Fibroblast of the conjunctiva (primary cell): ENCODE measurements around the gene HERC5.
"Not testable (repeated sequence)": the region's sequence is repeated elsewhere in the genome, so short reads cannot be mapped to it uniquely, and the experiment has no call there.

Experiments used
- DNase-seq: peaks from one replicate; pipeline ENCODE4 v3.0.0-alpha.2; 2010; ENCODE audit warnings: low read depth

The HERC5 gene

DNA sequence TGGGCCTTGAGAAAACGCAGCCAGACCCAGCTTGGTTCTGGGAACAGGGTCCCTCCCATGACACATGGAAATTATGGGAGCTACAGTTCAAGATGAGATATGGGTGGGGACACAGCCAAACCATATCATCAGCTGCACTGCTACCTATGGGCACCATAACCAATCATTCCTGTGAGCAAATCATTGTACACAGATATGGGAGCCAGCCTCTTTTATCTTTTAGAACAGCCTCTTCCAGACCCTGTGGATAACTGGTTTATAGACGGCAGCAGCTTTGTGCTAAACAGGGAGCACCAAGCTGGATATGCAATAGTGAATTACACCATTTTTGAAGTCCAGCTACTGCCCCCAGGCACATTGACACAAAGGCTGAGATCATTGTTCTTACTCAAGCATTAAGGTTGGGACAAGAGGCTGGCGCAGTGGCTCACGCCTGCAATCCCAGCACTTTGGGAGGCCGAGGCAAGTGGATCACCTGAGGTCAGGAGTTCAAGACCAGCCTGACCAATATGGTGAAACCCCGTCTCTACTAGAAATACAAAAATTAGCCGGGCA, 8.6 kb upstream of the HERC5 start:
- not testable (repeated sequence) for DNase-seq

DNA sequence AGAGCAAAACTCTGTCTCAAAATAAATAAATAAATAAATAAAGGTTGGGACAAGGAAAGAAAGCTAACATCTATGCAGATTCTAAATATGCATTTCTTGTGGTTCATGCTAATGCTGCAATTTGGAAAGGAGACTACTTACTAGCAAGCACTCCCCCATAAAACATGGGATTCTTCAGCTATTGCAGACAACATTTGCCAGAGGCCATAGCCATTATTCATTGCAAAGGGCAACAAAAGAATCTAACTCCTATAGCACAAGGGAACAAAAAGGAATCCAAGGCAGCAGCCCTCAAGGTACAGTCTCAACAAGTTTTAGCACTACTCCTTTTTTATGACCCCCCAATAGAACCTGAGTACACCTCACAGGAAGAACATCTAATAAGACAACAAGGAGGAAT, 8.0 kb upstream of the HERC5 start:
- no peak for DNase-seq

DNA sequence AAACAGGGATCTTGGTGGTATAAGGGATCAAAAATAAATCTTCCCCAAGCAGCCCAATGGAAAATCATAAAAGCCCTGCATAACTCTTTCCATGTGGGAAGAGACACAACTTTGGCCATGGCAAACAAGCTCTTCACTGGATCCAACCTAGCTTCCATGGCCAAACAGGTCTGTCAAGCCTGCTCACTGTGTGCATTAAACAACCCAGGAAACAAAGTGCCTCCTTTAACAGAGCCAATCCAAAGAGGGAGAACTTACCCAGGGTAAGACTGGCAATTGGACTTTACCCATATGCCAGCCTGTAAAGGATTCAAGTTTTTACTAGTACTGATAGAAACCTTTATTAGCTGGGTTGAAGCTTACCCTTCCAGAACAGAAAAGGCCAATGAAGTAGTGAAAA, 7.6 kb upstream of the HERC5 start:
- no peak for DNase-seq

DNA sequence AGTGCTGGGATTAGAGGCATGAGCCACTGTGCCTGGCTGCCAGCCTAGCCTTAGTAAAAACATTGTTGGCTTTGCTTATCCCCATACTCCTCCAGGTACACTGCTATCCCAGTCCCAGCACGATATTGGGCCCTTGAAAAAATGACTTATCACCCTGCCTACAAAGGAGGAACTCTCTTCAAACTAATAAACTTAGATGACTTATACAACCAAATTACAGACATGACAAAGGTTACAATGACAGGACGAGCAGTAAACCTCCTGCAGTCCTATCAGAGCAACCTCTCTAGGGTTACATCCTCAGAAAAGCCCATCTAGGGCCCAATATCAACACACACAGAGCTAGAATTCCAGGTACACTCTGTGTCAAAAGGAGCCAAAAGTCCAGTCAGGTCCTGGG, 5.7 kb upstream of the HERC5 start:
- no peak for DNase-seq

DNA sequence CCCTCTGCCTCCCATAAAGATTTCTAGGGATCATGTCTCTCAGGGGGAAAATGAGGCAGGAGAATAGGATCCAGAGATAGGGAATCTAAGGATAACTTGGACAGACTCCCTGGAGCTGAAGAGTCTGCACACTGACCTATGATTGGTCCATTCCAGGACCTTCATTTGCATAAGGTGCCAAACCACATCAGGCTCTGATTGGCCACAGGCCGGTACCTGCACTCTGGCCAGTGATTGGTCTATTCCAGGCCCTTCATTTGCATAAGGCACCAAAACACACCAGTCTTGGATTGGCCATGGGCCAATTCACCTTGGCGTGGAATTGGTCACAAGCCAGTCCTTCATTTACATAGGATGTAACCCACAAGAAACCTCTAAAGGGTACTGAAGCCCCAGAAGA, 4.0 kb upstream of the HERC5 start:
- DNase-seq, result no peak

DNA sequence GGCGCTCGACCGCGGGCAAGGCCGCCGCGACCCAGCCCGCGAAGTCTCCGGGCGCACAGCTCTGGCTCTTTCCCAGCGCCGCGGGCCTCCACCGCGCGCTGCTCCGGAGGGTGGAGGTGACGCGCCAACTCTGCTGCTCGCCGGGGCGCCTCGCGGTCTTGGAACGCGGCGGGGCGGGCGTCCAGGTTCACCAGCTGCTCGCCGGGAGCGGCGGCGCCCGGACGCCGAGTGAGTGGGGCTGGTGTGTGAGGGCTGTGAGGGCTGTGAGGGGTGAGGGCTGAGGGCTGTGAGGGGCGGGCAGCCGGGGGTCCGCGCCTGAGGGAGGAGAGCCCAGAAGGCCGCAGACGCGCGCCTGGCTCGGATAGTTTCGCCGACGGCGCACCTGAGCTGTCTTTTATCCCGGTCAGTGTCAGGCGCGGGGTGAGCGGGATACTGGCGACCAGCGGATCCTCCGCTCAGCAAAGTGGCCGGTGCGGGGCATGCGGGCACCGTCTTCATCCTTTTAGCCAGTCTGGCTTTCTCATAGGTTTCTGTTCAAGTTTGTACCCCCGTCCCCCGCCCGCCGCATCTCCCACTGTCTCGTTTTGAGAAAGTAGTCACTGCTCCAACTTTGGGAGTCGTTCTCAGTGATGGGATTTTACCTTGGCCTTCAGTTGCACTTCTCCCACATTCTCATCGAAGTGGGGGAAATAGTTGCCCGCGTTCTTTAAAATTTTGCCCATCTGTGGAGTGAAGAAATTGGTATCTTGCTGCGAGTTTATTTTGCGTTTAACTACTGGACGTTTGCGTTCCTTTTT, 586 bp downstream of the HERC5 start:
- no peak for DNase-seq

DNA sequence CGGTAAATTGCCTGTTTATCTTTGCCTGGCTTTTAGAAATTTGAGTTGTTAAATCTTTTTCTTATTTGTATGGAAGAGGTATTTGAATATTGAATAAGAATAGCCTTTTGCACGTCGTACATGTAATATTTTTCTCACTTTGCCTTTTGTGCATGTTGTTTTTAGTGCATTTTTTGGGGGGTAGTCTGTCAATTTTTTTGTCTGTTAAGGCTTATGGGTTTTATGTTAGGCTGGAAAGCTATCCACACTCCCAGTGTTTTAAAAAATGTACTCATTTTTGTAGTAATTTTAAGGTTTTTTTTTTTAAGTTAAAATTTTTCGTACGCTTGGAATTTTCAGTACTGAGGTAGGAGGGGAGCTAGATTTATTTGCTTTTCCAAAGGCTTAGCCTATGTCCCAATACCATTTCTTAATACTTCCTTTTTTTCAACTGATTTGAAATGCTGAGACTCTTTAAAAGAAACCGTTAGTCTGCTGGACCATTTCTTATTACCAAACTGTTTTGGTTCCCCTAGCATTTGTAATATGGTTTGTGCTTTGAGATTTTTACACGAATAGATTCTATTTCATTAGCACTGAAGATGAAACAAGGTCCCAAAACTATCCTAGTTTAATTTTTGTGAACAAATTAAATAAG, 1.3 kb downstream of the HERC5 start:
- DNase-seq, result no peak

DNA sequence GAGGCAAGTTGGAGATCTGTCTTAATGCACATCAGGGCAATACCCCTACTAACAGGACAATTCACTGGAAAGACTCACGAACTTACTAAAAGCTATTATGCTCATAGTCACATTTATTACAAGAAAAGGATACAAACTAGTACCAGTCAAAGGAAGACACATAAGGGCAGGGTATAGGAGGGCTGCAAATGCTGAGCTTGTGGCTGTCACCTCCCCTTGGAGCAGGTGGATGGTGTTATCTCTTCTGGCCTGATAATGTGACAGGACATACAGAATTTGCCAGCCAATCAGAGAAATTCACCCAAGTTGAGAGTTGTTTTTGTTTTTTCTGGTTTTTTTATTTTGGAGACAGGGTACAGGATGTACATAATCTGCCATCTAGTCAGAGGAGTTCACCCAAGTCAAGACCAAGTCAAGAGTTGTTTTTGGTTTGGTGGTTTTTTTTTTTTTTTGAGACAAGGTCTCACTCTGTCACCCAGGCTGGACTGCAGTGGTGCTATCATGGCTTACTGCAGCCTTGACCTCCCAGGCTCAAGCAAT, 8.8 kb downstream of the HERC5 start:
- DNase-seq, result no peak

DNA sequence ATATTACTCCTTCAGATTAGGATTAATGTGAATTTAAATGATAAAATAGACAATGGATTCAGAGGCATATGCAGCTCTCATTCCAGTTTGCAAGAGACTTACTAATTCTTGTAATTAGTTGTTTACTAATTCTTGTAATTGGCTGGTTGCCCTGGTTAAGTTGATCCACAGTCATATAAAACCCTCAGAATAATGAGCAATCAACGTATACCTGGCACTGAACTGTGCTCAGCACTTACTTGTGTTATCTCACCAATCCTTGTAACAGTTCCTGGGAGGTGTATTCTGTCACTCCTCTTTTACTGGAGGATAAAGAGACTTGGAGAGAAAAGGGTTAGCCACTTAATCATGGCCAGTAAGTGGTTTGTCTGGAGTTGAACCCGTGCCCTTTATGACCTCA, 10.5 kb downstream of the HERC5 start:
- no peak for DNase-seq

DNA sequence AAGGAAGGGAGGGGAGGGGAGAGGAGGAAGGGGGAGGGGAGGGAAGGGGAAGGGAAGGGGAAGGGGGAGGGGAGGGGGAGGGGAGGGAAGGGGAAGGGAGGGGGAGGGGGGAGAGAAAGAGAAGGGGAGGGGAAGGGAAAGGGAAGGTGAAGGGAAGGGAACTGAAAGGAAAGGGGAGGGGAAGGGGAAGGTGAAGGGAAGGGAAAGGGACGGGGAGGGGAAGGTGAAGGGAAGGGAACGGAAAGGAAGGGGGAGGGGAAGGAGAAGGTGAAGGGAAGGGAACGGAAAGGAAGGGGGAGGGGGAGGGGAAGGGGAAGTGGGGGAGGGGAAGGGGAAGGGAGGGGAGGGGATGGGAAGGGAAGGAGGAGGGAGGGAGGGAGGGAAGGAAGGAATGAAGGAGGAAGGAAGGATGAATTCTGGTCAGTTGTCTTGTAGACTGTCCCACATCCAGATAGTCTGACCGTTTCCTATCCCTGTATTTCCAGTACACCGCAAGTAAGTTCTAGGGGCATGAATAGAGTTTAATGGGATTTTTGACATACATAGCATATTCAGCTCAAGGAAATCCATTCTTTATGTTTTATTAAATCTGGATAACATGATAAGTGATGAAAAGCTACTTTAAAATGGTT, 20.4 kb downstream of the HERC5 start:
- no peak for DNase-seq

DNA sequence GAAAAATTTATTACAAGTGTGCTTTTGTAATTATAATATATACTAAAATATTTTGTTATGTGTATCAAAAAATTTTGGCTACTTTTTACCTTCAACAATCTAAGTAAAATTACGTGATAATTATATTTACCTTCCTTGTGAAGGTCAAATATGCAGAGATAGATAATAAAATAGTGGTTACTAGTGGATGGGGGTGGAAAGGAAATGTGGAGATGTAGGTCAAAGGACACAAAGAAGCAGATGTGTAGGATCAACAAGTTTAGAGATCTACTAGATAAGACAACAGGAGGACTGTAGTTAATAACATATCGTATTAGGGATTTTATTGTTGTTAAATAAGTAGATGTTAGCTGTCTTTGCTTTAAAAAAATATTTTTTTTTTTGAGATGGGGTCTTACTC, 21.3 kb downstream of the HERC5 start:
- DNase-seq, result no peak

DNA sequence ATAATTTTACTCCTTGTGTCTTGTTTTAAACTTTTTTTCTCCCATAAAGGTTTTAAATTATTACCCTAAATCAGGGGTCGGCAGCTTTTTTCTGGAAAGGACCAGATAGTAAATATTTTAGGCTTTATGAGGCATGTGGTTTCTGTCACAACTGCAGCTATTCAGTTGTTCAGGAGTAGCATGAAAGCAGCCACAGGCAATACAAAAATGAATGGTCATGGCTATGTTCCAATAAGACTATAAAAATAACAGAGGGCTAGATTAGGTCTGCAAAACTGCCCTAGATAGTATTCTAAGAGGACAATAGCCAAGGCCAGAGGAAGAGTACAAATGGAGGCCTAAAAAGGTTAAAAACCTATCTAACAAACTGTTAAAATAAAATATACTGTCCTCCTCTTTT, 24.6 kb downstream of the HERC5 start:
- DNase-seq, result no peak

DNA sequence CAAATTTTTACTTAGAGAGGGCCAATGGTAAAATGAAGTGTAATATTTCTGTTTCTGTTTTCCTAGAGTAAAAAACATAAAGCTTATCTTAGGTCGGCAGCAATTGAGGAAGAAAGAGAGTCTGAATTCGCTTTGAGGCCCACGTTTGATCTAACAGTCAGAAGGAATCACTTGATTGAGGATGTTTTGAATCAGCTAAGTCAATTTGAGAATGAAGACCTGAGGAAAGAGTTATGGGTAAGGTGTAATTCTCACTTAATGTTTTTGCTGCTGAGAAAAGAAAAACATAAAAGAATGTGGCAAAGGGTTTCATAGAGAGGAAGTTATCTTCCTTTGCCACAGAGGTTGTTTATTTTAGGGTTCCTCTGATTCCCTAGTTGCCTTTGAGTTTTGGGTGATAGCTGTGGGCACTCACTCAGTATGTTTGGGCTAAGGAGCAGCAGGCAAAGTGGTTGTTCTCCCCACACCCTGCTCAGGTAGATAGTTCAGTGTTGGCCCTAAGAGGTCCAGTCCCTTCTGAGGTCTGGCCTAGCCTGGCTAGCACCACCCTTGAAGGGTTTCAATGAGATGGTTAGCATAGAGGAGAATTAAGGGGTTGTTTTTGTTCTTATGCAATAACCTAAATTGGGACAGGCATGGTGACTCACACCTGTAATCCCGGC, 32.3 kb downstream of the HERC5 start:
- no peak for DNase-seq

DNA sequence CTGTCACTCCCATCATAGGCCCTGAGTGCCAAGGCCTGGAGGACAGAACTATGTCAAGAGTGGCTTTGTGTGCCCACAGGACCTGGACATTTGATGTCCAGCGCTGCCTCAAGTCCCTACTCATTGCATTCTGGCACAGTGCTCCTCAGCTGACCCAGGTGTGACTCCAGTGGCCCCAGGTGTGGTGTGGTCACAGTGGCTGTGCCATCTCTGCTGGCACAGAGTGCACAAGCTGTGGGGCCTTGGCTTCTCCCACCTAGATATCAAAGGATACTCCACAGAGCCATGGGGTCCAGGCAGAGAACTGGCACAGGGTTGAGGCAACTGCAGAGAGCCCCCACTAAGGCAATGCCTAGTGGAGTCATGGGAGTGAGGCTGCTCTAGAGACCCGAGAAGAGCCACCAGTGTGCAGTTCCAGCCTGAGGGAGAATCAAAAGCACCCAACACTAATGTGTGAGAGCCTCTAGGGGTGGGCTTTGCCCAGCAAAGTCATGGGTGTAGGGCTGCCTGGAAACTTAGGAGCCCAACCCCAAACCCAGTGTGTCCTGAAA, 41.0 kb downstream of the HERC5 start:
- DNase-seq, result no peak

DNA sequence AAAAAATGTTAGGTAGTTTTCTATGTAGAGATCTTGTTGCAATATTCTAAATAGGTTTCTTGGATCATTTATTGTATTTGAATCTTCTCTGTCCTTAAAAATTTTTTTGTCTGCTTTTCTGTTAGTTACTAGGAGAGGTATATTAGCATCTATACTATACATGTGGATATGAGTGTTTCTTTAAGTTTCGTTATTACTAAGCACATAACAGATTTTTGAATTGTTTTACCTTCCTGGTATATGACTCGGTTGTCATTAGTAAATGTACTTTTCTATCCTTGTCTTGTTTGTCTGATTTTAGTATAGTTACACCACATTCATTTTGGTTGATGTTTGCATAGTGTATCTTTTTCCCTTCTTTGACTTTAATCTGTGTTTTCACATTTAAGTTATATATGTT, 46.4 kb downstream of the HERC5 start:
- DNase-seq, result no peak

DNA sequence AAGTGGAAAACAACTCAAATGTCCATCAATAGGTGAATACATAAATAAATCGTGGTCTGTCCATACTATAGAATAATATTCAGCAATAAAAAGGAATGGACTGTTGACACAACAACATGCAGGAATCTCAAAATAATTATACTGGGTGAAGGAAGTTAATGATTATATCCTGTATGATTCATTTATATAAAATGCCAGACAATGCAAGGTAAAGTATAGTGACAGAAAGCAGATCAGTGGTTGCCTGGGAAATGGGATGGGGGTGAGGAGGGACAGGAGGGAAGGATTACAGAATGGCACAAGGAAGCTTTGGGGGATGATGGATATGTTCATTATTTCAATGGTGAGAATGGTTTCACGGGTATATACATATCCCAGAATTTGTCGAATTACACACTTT, 54.3 kb downstream of the HERC5 start:
- DNase-seq, result no peak

DNA sequence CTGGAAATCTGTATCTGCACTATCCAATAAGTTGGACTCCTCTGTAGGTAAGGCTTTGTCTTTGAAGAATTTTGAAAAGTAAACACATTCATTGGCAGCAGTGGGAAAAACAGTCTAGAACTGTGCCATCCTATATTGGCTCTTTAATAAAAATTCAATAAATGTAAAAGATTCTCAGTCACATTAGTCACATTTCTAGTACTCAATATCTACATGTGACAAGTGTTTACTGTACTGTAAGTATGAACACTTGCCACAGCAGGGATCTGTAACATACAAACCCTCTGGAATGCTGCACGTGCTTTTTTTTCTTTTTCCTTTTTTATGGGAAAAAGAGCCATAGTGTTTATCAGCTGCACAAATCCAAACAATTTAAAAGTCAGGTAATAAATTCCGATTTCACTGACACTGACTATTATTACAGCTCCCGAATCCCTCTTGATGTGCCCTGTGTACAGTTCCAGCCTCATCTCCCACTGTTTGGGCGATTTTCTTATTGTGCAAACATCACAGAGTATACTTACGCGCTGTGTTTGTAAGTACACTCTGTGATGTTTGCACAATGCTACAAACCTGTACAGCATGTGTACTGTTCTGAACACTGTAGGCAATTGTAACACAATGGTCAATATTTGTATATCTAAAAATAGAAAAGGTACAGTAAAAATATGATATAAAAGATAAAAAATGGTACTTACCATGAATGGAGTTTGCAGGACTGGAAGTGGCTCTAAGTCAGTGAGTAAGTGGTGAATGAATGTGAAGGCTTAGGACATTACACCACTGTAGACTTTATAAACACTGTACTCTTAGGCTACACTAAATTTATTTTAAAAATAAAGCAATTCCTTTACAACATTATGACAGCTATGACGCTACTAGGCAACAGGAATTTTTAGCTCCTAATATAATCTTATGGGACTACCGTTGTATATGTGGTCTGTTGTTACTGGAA, 57.9 kb downstream of the HERC5 start:
- no peak for DNase-seq

DNA sequence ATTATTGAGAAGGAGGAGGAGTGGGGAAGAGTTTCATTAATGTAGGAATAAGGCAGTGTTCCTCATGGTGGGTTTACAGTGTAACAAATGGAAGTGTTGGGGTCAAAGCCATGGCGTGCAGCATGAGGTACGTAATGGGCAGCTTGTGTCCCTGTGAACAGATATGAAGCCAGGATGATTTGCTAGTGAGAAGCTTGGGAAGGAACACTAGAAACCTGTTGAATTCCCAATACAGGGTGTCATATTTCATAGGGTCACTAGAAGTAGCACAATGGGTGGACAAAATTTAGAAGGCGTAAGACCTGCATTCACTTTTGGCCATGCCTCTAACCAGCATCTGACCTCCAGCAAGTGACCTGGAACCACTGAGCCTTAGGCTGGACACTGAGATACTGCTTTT, 59.8 kb downstream of the HERC5 start:
- DNase-seq, result no peak

DNA sequence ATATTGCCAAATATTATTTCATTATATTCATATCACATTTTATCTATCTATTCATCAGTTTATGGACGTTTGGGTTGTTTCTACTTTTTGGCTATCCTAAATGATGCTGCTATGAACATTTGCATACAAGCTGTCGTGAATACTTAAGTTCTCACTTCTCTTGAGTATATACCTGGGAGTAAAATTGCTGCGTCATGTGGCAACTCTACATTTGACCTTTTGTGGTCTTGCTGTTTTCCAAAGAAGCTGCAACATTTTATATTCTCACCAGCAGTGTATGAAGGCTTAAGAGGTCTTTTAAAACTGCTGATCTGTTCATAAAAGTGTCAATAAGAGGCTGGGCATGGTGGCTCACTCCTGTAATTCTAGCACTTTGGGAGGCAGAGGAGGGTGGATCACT, 60.9 kb downstream of the HERC5 start:
- no peak for DNase-seq

DNA sequence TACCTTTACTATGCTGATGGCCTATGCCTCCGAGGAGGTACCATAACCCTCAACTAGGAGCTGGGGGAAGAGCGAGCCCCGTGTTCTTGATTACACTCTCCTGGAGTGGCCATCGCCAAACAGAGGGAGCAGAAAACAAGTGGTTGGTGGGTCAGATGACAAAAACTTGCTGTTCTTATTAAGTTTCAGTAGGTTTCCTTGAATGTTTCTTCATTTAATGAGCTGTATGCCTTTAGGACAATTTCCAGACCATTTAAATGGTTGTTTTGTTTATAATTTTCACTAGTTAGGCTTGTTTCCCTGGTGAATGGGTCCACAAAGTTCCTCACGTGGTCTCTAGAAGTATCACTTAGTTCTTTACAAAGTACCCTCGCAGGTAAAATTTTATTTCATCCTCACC, 62.0 kb downstream of the HERC5 start:
- DNase-seq, result no peak
